MCF 10A (cell line): ENCODE measurements around the gene HPGDS. TPM values are rescaled to one million over a fixed set of nuclear protein-coding genes. Genes with fewer than 3 reads are reported as not detected.

Source experiments
- BruUV-seq: library from RNA; stranded (reverse); fragments of 400-500 nt; replicated peaks from 2 replicates; lab custom pipeline; 2021; lab: Mats Ljungman, UMichigan
- CTCF ChIA-PET: fragments of 300-600 bp; sonication (Branson Sonifier 250); formaldehyde crosslinking; extraction: SDS; loops from one replicate; lab custom pipeline; 2021; ENCODE audit warnings: antibody characterized with exemption, inconsistent platforms; lab: Yijun Ruan, JAX
- POLR2A ChIA-PET: fragments of 300-600, 350-650 bp; sonication (Branson Sonifier 250); formaldehyde crosslinking; extraction: SDS; loops from one replicate; lab custom pipeline; 2020; ENCODE audit warnings: antibody characterized with exemption, inconsistent platforms; lab: Yijun Ruan, JAX
- DNase-seq: peaks from one replicate; pipeline ENCODE4 v3.0.0-alpha.2; 2018; ENCODE audit not compliant: unreplicated experiment
- H3K27ac Mint-ChIP-seq: one replicate; pipeline ENCODE4 v1.8.0; 2022; ENCODE audit warnings: mild to moderate bottlenecking, low read depth, mixed read lengths; ENCODE audit not compliant: unreplicated experiment
- H3K27me3 Mint-ChIP-seq: one replicate; pipeline ENCODE4 v1.8.0; 2022; ENCODE audit warnings: mixed read lengths; ENCODE audit not compliant: insufficient read depth, unreplicated experiment
- H3K36me3 Mint-ChIP-seq: one replicate; pipeline ENCODE4 v1.8.0; 2022; ENCODE audit warnings: mild to moderate bottlenecking, moderate library complexity, mixed read lengths; ENCODE audit not compliant: insufficient read depth, unreplicated experiment
- H3K4me1 Mint-ChIP-seq: one replicate; pipeline ENCODE4 v1.8.0; 2022; ENCODE audit warnings: mixed read lengths; ENCODE audit not compliant: insufficient read depth, unreplicated experiment
- H3K4me3 Mint-ChIP-seq: one replicate; pipeline ENCODE4 v1.8.0; 2022; ENCODE audit warnings: mild to moderate bottlenecking, moderate library complexity, mixed read lengths; ENCODE audit not compliant: unreplicated experiment
- H3K9me3 Mint-ChIP-seq: one replicate; pipeline ENCODE4 v1.8.0; 2022; ENCODE audit warnings: mixed read lengths; ENCODE audit not compliant: unreplicated experiment
- intact Hi-C: fragments of 100-400 bp; cut with micrococcal nuclease; formaldehyde crosslinking; loops from 2 replicates; pipeline ENCODE4 v1.14.1; 2022
- total RNA-seq: library from RNA; stranded (reverse); gene quantifications from 2 replicates; pipeline ENCODE4 v1.2.3, GENCODE V29; 2022
- TF ChIP-seq, protein P1 (sequence below): fragments of 200-600 bp; IDR thresholded peaks from one replicate; pipeline ENCODE4 v1.8.0; 2022; ENCODE audit warnings: antibody characterized with exemption, mild to moderate bottlenecking; ENCODE audit not compliant: unreplicated experiment

HPGDS gene
- total RNA-seq, 1 experiment from 2014 or later: not detected

DNA sequence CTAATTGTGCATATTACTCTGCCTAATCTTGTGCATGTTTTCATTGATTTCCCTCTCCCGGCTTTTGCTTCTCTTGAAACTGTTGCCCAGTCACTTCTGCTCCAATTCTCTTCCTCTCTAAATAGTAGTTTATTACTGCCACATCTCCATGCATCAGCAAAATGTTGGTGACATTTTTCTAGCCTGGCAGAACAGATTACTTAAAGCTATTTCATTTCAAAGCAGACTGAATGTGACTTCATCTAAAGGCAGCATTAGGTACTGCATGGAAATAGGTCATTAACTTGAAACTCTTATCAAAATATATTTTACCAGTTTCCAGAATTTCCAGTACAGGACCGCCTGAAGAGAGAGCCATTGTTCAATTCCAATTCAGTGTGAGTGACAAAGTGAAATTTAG lies 52.4 kb downstream of the HPGDS start:
- no TSS peak for BruUV-seq
- no peaks in the 10 kb centered on the region for H3K9me3 Mint-ChIP-seq
- no peak for DNase-seq
- H3K27me3 Mint-ChIP-seq: no peaks in the 10 kb centered on the region
- ChIA-PET CTCF (interaction anchor here (0.6 to 1.4 kb wide), 4 partner anchors 8 to 99 kb away, joined by 3 to 5 read pairs (median 4); no protein-coding TSS in a partner anchor), POLR2A (no interaction called here)
- H3K4me1 Mint-ChIP-seq: no peaks in the 10 kb centered on the region
- H3K36me3 Mint-ChIP-seq: peaks cover 49% of the 10 kb centered on the region
- no peak overlapping the region for H3K27ac Mint-ChIP-seq
- intact Hi-C loops: no loop called here
- H3K4me3 Mint-ChIP-seq: no peak overlapping the region
- TF ChIP-seq, protein P1, sequence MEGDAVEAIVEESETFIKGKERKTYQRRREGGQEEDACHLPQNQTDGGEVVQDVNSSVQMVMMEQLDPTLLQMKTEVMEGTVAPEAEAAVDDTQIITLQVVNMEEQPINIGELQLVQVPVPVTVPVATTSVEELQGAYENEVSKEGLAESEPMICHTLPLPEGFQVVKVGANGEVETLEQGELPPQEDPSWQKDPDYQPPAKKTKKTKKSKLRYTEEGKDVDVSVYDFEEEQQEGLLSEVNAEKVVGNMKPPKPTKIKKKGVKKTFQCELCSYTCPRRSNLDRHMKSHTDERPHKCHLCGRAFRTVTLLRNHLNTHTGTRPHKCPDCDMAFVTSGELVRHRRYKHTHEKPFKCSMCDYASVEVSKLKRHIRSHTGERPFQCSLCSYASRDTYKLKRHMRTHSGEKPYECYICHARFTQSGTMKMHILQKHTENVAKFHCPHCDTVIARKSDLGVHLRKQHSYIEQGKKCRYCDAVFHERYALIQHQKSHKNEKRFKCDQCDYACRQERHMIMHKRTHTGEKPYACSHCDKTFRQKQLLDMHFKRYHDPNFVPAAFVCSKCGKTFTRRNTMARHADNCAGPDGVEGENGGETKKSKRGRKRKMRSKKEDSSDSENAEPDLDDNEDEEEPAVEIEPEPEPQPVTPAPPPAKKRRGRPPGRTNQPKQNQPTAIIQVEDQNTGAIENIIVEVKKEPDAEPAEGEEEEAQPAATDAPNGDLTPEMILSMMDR: no peak

- BruUV-seq: no TSS peak
- no peaks in the 10 kb centered on the region for H3K27me3 Mint-ChIP-seq
- no peak overlapping the region for H3K27ac Mint-ChIP-seq
These were observed 57.0 kb downstream of the HPGDS start for GRCh38 chr4:94285666-94286065.

DNA sequence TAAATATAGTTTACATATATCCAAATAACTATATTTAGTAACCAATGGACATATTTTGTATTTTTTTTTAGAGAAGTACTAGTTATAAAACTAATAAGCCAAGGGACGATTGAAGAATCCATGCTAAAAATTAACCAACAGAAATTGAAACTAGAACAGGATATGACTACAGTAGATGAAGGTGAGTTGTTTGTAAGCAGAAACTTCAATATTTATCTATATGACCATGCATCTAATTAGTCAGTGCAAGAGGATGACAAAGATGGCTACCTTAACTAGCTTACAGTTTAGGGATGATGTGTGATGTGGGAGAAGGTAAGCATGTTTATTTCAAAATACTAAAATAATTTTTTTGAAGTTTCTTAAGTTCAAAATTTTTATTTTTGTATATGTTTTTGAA lies 57.7 kb downstream of the HPGDS start:
- H3K36me3 Mint-ChIP-seq: peaks cover 64% of the 10 kb centered on the region
- TF ChIP-seq, protein P1: no peak
- H3K4me3 Mint-ChIP-seq: no peak overlapping the region
- no peaks in the 10 kb centered on the region for H3K9me3 Mint-ChIP-seq
- no TSS peak for BruUV-seq
- DNase-seq: no peak
- ChIA-PET CTCF (interaction anchor here (0.6 kb wide), 1 partner anchor 11 kb away, joined by 4 read pairs; no protein-coding TSS in a partner anchor), POLR2A (no interaction called here)
- H3K27ac Mint-ChIP-seq: no peak overlapping the region
- intact Hi-C loops: no loop called here
- no peaks in the 10 kb centered on the region for H3K4me1 Mint-ChIP-seq
- H3K27me3 Mint-ChIP-seq: no peaks in the 10 kb centered on the region

More at GRCh38 chr4:94285666-94286065, 57.0 kb downstream of the HPGDS start:
- no peak overlapping the region for H3K4me3 Mint-ChIP-seq
- no peaks in the 10 kb centered on the region for H3K9me3 Mint-ChIP-seq
- H3K4me1 Mint-ChIP-seq: no peaks in the 10 kb centered on the region
- TF ChIP-seq, protein P1: no peak
- ChIA-PET POLR2A (no interaction called here), CTCF (interaction anchor here (1.1 kb wide), 1 partner anchor 18 kb away, joined by 3 read pairs; no protein-coding TSS in a partner anchor)
- intact Hi-C loops: no loop called here
- H3K36me3 Mint-ChIP-seq: peaks cover 57% of the 10 kb centered on the region
- no peak for DNase-seq

DNA sequence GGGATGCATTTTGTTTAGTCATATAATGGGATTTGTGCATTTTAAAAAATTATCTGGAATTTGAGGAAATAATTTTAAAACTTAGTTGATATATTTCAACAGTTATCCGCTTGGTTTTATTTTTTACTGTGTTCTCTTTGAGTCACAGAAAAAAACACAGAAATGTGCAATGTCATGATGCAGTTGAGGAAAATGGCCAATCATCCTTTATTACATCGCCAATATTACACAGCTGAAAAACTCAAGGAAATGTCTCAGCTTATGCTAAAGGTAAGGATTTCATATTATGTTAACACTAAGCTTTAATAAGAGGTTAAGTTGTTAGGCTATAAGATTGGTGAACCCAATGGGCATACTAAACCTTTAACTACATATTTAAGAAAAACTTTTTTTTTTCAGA lies 63.9 kb downstream of the HPGDS start:
- DNase-seq: no peak
- no peak overlapping the region for H3K4me3 Mint-ChIP-seq
- H3K27ac Mint-ChIP-seq: no peak overlapping the region
- H3K27me3 Mint-ChIP-seq: no peaks in the 10 kb centered on the region
- no peaks in the 10 kb centered on the region for H3K9me3 Mint-ChIP-seq
- intact Hi-C loops: no loop called here
- TF ChIP-seq, protein P1: no peak
- no TSS peak for BruUV-seq
- no peaks in the 10 kb centered on the region for H3K4me1 Mint-ChIP-seq
- H3K36me3 Mint-ChIP-seq: peaks cover 77% of the 10 kb centered on the region
- POLR2A ChIA-PET: no interaction called here
- CTCF ChIA-PET: interaction anchor here (1.1 kb wide), 1 partner anchor 10 kb away, joined by 3 read pairs; no protein-coding TSS in a partner anchor
